HepG2 (cell line): ENCODE measurements around the gene KIZ. TPM values are rescaled to one million over a fixed set of nuclear protein-coding genes. Genes with fewer than 3 reads are reported as not detected.

Experiments
- POLR2AphosphoS2 ChIP-seq: IDR thresholded peaks from 2 replicates; pipeline ENCODE4 v1.6.1; 2011; ENCODE audit warnings: low read depth, low read length, improper control_type of control experiment
- POLR2AphosphoS5 ChIP-seq: IDR thresholded peaks from 2 replicates; pipeline ENCODE4 v1.6.1; 2012; ENCODE audit warnings: low read depth, low read length
- SIN3A ChIP-seq: IDR thresholded peaks from 2 replicates; pipeline ENCODE4 v1.6.1; 2011; ENCODE audit warnings: low read depth, mild to moderate bottlenecking, control low read depth, low read length, borderline replicate concordance
- SRF ChIP-seq: IDR thresholded peaks from 2 replicates; pipeline ENCODE4 v1.6.1; 2011; ENCODE audit warnings: mild to moderate bottlenecking, low read depth, low read length, moderate library complexity
- THAP11 ChIP-seq: IDR thresholded peaks from 2 replicates; pipeline ENCODE4 v1.6.1; 2016; ENCODE audit warnings: missing biosample characterization, missing genetic modification reagents
- ZBTB20 ChIP-seq: sonication (generic); formaldehyde crosslinking; IDR thresholded peaks from 2 replicates; pipeline ENCODE4 v1.8.1; 2023; ENCODE audit warnings: missing genetic modification reagents, low read depth, mild to moderate bottlenecking, borderline replicate concordance
- ZNF235 ChIP-seq: sonication (generic); formaldehyde crosslinking; IDR thresholded peaks from 2 replicates; pipeline ENCODE4 v1.8.1; 2023; ENCODE audit warnings: mild to moderate bottlenecking, missing genetic modification reagents, borderline replicate concordance
- ZNF354B ChIP-seq: sonication (generic); formaldehyde crosslinking; IDR thresholded peaks from 2 replicates; pipeline ENCODE4 v1.8.0; 2022; ENCODE audit warnings: mild to moderate bottlenecking, missing genetic modification reagents
- ZNF552 ChIP-seq: sonication (generic); formaldehyde crosslinking; IDR thresholded peaks from 2 replicates; pipeline ENCODE4 v1.9.0; 2022; ENCODE audit warnings: missing genetic modification reagents, mild to moderate bottlenecking, borderline replicate concordance
- polyA plus RNA-seq, 8 experiments: library from polyadenylated mRNA; depleted of rRNA in 3 of 8; stranded (reverse) in 7 of 8; unstranded in 1 of 8; fragments of >200 nt; fragmentation: Illumina TruSeq in 4 of 8; extraction: Trizol in 4 of 8; gene quantifications; 2 replicates each; pipeline versions ENCODE4 v1.2.1 to v1.2.3, GENCODE V29; 2011 to 2016; ENCODE audit warnings: low read depth in 4 of 8, missing spikeins in 1 of 8, mixed read lengths in 1 of 8; ENCODE audit not compliant: insufficient read depth in 1 of 8
- total RNA-seq, 5 experiments: library from RNA; depleted of rRNA; stranded (reverse); fragments of >200 nt; fragmentation: Illumina TruSeq; extraction: Trizol; gene quantifications; 2 replicates each; pipeline ENCODE4 v1.2.3, GENCODE V29; 2016; ENCODE audit warnings: low read depth in 1 of 5
- TF ChIP-seq, protein P1 (sequence below): sonication (generic); formaldehyde crosslinking; IDR thresholded peaks from 2 replicates; pipeline ENCODE4 v1.5.0; 2020; ENCODE audit warnings: missing genetic modification reagents
- TF ChIP-seq, protein P2 (sequence below): sonication (generic); formaldehyde crosslinking; IDR thresholded peaks from 2 replicates; pipeline ENCODE4 v1.5.0; 2020; ENCODE audit warnings: missing genetic modification reagents, mild to moderate bottlenecking, borderline replicate concordance
- TF ChIP-seq, protein P3 (sequence below): conservative IDR thresholded peaks from 2 replicates; pipeline ENCODE4 v1.6.1; 2018; ENCODE audit warnings: missing genetic modification reagents
- TF ChIP-seq, protein P4 (sequence below): sonication (generic); formaldehyde crosslinking; IDR thresholded peaks from 2 replicates; pipeline ENCODE4 v1.5.1; 2020; ENCODE audit warnings: mild to moderate bottlenecking, missing genetic modification reagents, borderline replicate concordance
- TF ChIP-seq, protein P5 (sequence below): sonication (generic); formaldehyde crosslinking; IDR thresholded peaks from 2 replicates; pipeline ENCODE4 v1.5.1; 2020; ENCODE audit warnings: mild to moderate bottlenecking, missing genetic modification reagents
- TF ChIP-seq, protein P6 (sequence below): sonication (generic); formaldehyde crosslinking; IDR thresholded peaks from 2 replicates; pipeline ENCODE4 v1.5.1; 2020; ENCODE audit warnings: mild to moderate bottlenecking, missing genetic modification reagents, borderline replicate concordance

The KIZ gene
- total and polyA plus RNA-seq, 2 of the 13 experiments (the other 11 are each of a cell fraction or from before 2014, with no cell fraction given) = 46.3 to 114 TPM

DNA sequence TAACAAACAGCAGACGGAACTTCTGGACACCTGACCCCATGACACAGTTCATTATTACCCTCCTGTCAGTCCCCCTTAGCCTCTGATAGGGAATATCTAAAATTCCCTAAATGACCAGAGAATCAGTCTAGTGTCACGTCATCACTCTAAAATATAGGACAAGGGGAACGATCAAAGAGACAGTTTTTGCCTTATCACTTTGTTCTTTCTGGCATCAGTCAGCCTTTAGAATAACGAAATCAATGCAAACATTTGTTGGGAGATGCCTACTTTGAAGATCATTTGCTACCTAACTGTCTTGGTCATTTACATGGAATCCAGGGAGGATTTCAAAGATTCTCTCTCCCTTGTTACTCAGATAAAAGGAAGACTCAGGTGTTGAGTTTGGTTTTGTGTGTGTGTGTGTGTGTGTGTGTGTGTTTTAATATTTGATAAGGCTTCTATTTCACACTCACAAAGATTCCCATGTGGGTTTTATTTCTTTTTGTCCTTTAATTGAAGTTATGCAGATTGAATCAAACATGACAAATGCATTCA, 48.0 kb upstream of the KIZ start (continued):
- TF ChIP-seq, protein P1, sequence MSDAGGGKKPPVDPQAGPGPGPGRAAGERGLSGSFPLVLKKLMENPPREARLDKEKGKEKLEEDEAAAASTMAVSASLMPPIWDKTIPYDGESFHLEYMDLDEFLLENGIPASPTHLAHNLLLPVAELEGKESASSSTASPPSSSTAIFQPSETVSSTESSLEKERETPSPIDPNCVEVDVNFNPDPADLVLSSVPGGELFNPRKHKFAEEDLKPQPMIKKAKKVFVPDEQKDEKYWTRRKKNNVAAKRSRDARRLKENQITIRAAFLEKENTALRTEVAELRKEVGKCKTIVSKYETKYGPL = no peak
- TF ChIP-seq, protein P2, sequence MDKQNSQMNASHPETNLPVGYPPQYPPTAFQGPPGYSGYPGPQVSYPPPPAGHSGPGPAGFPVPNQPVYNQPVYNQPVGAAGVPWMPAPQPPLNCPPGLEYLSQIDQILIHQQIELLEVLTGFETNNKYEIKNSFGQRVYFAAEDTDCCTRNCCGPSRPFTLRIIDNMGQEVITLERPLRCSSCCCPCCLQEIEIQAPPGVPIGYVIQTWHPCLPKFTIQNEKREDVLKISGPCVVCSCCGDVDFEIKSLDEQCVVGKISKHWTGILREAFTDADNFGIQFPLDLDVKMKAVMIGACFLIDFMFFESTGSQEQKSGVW (CRISPR knock-in tag) = no peak
- TF ChIP-seq, protein P3, sequence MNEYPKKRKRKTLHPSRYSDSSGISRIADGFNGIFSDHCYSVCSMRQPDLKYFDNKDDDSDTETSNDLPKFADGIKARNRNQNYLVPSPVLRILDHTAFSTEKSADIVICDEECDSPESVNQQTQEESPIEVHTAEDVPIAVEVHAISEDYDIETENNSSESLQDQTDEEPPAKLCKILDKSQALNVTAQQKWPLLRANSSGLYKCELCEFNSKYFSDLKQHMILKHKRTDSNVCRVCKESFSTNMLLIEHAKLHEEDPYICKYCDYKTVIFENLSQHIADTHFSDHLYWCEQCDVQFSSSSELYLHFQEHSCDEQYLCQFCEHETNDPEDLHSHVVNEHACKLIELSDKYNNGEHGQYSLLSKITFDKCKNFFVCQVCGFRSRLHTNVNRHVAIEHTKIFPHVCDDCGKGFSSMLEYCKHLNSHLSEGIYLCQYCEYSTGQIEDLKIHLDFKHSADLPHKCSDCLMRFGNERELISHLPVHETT (CRISPR knock-in tag) = no peak
- TF ChIP-seq, protein P4, sequence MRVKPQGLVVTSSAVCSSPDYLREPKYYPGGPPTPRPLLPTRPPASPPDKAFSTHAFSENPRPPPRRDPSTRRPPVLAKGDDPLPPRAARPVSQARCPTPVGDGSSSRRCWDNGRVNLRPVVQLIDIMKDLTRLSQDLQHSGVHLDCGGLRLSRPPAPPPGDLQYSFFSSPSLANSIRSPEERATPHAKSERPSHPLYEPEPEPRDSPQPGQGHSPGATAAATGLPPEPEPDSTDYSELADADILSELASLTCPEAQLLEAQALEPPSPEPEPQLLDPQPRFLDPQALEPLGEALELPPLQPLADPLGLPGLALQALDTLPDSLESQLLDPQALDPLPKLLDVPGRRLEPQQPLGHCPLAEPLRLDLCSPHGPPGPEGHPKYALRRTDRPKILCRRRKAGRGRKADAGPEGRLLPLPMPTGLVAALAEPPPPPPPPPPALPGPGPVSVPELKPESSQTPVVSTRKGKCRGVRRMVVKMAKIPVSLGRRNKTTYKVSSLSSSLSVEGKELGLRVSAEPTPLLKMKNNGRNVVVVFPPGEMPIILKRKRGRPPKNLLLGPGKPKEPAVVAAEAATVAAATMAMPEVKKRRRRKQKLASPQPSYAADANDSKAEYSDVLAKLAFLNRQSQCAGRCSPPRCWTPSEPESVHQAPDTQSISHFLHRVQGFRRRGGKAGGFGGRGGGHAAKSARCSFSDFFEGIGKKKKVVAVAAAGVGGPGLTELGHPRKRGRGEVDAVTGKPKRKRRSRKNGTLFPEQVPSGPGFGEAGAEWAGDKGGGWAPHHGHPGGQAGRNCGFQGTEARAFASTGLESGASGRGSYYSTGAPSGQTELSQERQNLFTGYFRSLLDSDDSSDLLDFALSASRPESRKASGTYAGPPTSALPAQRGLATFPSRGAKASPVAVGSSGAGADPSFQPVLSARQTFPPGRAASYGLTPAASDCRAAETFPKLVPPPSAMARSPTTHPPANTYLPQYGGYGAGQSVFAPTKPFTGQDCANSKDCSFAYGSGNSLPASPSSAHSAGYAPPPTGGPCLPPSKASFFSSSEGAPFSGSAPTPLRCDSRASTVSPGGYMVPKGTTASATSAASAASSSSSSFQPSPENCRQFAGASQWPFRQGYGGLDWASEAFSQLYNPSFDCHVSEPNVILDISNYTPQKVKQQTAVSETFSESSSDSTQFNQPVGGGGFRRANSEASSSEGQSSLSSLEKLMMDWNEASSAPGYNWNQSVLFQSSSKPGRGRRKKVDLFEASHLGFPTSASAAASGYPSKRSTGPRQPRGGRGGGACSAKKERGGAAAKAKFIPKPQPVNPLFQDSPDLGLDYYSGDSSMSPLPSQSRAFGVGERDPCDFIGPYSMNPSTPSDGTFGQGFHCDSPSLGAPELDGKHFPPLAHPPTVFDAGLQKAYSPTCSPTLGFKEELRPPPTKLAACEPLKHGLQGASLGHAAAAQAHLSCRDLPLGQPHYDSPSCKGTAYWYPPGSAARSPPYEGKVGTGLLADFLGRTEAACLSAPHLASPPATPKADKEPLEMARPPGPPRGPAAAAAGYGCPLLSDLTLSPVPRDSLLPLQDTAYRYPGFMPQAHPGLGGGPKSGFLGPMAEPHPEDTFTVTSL (CRISPR knock-in tag) = no peak; the same call in 1 of the 2 replicates
- TF ChIP-seq SIN3A (no peak), ZNF235 (CRISPR knock-in tag) (no peak), POLR2AphosphoS2 (no peak), THAP11 (peak; percentile 57), ZNF354B (CRISPR knock-in tag) (no peak), POLR2AphosphoS5 (no peak), SRF (no peak), ZBTB20 (CRISPR knock-in tag) (no peak; the same call in 1 of the 2 replicates), ZNF552 (no peak)
- TF ChIP-seq, protein P5, sequence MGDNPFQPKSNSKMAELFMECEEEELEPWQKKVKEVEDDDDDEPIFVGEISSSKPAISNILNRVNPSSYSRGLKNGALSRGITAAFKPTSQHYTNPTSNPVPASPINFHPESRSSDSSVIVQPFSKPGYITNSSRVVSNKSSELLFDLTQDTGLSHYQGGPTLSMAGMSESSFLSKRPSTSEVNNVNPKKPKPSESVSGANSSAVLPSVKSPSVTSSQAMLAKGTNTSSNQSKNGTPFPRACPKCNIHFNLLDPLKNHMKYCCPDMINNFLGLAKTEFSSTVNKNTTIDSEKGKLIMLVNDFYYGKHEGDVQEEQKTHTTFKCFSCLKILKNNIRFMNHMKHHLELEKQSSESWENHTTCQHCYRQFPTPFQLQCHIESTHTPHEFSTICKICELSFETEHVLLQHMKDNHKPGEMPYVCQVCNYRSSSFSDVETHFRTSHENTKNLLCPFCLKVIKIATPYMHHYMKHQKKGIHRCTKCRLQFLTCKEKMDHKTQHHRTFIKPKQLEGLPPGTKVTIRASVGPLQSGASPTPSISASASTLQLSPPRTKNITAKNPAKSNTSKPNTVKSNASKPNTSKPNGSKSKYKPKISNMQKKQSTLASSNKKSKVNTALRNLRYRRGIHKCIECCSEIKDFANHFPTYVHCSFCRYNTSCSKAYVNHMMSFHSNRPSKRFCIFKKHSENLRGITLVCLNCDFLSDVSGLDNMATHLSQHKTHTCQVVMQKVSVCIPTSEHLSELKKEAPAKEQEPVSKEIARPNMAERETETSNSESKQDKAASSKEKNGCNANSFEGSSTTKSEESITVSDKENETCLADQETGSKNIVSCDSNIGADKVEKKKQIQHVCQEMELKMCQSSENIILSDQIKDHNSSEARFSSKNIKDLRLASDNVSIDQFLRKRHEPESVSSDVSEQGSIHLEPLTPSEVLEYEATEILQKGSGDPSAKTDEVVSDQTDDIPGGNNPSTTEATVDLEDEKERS = no peak
- TF ChIP-seq, protein P6, sequence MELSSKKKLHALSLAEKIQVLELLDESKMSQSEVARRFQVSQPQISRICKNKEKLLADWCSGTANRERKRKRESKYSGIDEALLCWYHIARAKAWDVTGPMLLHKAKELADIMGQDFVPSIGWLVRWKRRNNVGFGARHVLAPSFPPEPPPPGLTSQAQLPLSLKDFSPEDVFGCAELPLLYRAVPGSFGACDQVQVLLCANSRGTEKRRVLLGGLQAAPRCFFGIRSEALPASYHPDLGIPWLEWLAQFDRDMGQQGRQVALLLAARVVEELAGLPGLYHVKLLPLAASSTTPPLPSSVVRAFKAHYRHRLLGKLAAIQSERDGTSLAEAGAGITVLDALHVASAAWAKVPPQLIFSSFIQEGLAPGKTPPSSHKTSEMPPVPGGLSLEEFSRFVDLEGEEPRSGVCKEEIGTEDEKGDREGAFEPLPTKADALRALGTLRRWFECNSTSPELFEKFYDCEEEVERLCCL (CRISPR knock-in tag) = no peak
